Natural killer cell treated with Interleukin-12 subunit alpha and Interleukin-12 subunit beta and Interleukin-15 and Interleukin-18, amount 100 ng/mL, for 72 hours (primary cell): ENCODE measurements around the gene RAB8B. TPM values are rescaled to one million over a fixed set of nuclear protein-coding genes. Genes with fewer than 3 reads are reported as not detected.
"Not testable (repeated sequence)": the region's sequence is repeated elsewhere in the genome, so short reads cannot be mapped to it uniquely, and the experiment has no call there.

Experiments
- ATAC-seq, 2 donors: fragments of 150-1000 bp; cut with Tn5 transposase in 1 of 2; sonication (Bioruptor Pico), chemical (Tn5 transposase) in 1 of 2; 2 replicates each; pipeline ENCODE4 v1.10.0; 2021
- DNase-seq: peaks from one replicate; pipeline ENCODE4 v3.0.0; 2022; ENCODE audit warnings: low spot score
- H3K27ac Mint-ChIP-seq, 2 donors: 1 replicate in 1 of 2; 2 replicates in 1 of 2; pipeline ENCODE4 v1.8.0; 2022; ENCODE audit warnings: mixed read lengths in 2 of 2, mild to moderate bottlenecking in 1 of 2, moderate library complexity in 1 of 2
- H3K27me3 Mint-ChIP-seq, 2 donors: 1 replicate in 1 of 2; 2 replicates in 1 of 2; pipeline ENCODE4 v1.8.0; 2022; ENCODE audit warnings: mixed read lengths in 2 of 2
- H3K36me3 Mint-ChIP-seq: one replicate; pipeline ENCODE4 v1.8.0; 2022; ENCODE audit warnings: mixed read lengths
- H3K4me1 Mint-ChIP-seq, 2 donors: 1 replicate in 1 of 2; 2 replicates in 1 of 2; pipeline ENCODE4 v1.8.0; 2022; ENCODE audit warnings: low read depth in 2 of 2, mixed read lengths in 2 of 2, mild to moderate bottlenecking in 1 of 2
- H3K4me3 Mint-ChIP-seq: one replicate; pipeline ENCODE4 v1.8.0; 2022; ENCODE audit warnings: mixed read lengths
- H3K9me3 Mint-ChIP-seq: 2 replicates; pipeline ENCODE4 v1.8.0; 2022; ENCODE audit warnings: mixed read lengths
- total RNA-seq, 2 donors: library from RNA; stranded (reverse); gene quantifications; one replicate each; pipeline ENCODE4 v1.2.3, GENCODE V29; 2022

RAB8B gene
- total RNA-seq, 2 donors from 2014 or later, result 49.1 to 113 TPM

DNA sequence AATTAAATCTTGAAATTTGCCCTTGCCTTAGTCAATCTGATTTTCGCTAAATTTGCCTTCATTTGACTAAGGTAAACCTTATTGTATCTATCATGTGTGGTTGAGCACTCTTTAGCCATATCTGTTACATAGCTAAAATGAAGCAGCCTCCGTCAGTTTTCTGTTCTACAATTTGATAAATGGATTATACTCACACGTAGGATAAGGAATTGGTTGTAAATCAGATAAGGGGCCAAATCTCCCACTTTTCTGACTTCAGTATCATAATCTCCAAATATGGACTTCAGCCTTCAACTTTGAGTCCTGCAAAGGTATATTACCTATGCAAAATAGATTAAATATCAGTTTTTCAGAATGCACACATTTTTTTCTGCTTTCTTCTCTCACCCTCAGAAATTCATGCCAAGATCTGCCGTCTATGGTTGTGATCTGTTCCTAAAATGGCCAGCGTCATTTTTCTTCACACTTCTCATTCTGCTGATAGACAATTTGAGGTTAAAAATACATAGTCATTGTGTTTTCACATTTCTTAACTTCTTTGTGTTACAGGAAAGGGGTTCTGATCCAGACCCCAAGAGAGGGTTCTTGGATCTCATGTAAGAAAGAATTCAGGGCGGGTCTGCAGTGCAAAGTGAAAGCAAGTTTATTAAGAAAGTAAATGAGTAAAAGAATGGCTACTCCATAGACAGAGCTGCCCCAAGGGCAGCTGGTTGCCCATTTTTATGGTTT, 36.9 kb downstream of the RAB8B start:
- DNase-seq (no peak), ATAC-seq (peak; percentile 40 to 48)
- peaks cover 42 to 65% of the 10 kb centered on the region in 2 donors for H3K4me1 Mint-ChIP-seq
- H3K9me3 Mint-ChIP-seq, result no peaks in the 10 kb centered on the region
- no peaks in the 10 kb centered on the region for H3K27me3 Mint-ChIP-seq
- peaks cover 16% of the 10 kb centered on the region for H3K36me3 Mint-ChIP-seq
- H3K27ac Mint-ChIP-seq, result peak overlapping the region; percentile 79 to 81
- H3K4me3 Mint-ChIP-seq, result peak overlapping the region; percentile 73

DNA sequence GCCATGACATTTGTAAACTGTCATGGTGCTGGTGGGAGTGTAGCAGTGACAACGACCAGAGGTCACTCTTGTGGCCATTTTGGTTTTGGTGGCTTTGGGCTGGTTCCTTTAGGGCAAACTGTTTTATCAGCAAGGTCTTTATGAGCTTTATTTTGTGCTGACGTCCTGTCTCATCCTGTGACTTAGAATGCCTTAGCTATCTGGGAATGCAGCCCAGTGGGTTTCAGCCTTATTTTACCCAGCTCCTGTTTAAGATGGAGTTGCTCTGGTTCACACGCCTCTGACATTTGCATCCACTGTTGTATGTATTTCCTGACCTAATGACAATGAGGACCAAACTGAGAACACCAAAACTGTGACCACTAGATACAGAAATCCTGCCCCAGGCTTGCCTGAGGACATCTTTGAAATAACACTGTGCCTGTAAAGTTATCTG, 37.6 kb downstream of the RAB8B start:
- Mint-ChIP-seq H3K9me3 (no peaks in the 10 kb centered on the region), H3K36me3 (peaks cover 16% of the 10 kb centered on the region), H3K27ac (peak overlapping the region; percentile 79 to 81), H3K27me3 (no peaks in the 10 kb centered on the region), H3K4me3 (peak overlapping the region; percentile 73), H3K4me1 (peaks cover 43 to 65% of the 10 kb centered on the region in 2 donors)
- DNase-seq (no peak), ATAC-seq (no peak)

DNA sequence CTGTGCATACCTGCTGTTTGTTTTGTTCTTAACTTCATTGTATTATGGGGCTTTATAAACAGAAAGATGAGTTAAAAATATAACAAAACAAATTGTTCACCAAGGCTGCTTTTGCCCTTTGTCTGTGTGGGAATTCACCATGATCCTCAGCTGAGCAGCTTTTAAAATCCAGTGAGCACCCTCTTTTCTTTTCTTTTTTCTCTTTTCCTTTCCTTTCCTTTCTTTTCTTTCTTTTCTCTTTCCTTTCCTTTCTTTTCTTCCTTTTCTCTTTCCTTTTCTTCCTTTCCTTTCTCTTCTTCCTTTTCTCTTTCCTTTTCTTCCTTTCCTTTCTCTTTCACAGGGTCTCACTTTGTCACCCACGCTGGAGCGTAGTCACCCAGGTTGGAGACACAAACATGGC, 38.3 kb downstream of the RAB8B start:
- no peak for DNase-seq
- H3K27ac Mint-ChIP-seq, result peak overlapping the region; percentile 79 to 81
- no peaks in the 10 kb centered on the region for H3K9me3 Mint-ChIP-seq
- ATAC-seq, result no peak
- H3K27me3 Mint-ChIP-seq, result no peaks in the 10 kb centered on the region
- H3K4me3 Mint-ChIP-seq, result peak overlapping the region; percentile 73
- peaks cover 16% of the 10 kb centered on the region for H3K36me3 Mint-ChIP-seq
- peaks cover 40 to 66% of the 10 kb centered on the region in 2 donors for H3K4me1 Mint-ChIP-seq

DNA sequence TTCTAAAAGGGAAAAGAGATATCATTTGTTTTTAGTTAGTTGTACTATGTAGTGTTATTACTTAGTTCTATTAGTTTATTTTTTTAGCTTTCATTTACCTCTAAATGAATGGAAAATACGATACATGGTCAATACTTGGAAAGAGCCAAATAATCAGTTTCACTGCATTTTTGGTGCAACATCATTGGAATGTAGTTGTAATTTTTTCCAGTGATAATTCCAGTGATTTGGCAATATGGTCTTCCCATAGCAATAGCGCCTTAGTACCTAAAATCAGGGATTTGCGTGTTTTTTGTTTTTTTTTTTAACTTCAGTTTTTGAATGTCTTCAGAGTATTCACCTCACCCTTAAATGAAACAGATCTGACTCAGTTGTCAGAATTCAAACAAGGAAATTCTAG, 41.8 kb downstream of the RAB8B start:
- Mint-ChIP-seq H3K27ac (peak overlapping the region; percentile 85 to 92), H3K4me1 (peaks cover 52 to 81% of the 10 kb centered on the region in 2 donors), H3K27me3 (no peaks in the 10 kb centered on the region), H3K9me3 (no peaks in the 10 kb centered on the region), H3K4me3 (peak overlapping the region; percentile 75), H3K36me3 (peaks cover 15% of the 10 kb centered on the region)
- ATAC-seq, result no peak
- no peak for DNase-seq

DNA sequence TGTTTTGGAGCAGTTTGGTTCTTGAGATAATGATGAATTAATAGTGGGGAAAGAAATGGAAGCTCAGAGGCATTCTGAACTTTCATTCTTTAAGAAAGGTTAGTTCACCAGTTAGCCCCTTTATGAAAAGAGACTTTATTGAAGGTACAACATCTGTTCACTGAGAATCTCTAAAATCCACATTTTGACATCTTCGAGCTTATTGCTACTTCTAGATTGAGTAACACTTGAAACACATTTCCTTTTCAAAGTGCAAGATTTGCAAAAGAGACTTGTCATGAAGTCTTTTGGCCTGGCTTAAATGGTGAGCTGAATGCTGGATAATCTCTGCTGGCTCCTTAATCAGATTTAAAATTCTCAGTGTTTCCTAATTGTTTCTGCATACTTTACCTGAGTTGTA, 42.3 kb downstream of the RAB8B start:
- ATAC-seq, result peak in 1 of 2 donors; percentile 45
- no peak for DNase-seq
- peaks cover 10% of the 10 kb centered on the region for H3K36me3 Mint-ChIP-seq
- peaks cover 49 to 80% of the 10 kb centered on the region in 2 donors for H3K4me1 Mint-ChIP-seq
- no peaks in the 10 kb centered on the region for H3K9me3 Mint-ChIP-seq
- H3K27me3 Mint-ChIP-seq, result no peaks in the 10 kb centered on the region
- peak overlapping the region; percentile 85 to 92 for H3K27ac Mint-ChIP-seq
- peak overlapping the region; percentile 75 for H3K4me3 Mint-ChIP-seq

DNA sequence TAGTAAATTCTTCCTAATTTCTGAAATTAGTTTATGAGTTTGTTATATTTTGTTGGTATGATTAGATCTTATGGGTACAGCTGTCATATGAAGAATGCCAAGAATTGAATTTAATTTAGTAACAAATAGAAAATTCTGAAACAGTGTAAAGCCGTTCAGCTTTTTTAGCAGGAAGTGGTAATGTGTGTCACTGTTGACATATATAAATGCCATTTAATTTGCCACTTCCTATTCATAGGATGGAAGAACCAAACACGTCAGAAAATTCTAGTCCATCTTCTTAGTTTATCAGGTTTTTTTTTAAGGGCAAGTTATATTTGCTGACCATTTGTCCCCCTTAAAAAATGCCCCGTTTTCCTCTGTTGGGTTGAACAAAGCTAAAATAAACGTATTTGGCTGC, 43.0 kb downstream of the RAB8B start:
- peak; percentile 64 to 78 for ATAC-seq
- Mint-ChIP-seq H3K27ac (peak overlapping the region; percentile 85 to 92), H3K4me1 (peaks cover 51 to 81% of the 10 kb centered on the region in 2 donors), H3K27me3 (no peaks in the 10 kb centered on the region), H3K4me3 (peak overlapping the region; percentile 75), H3K9me3 (no peaks in the 10 kb centered on the region), H3K36me3 (peaks cover 17% of the 10 kb centered on the region)
- DNase-seq, result no peak

DNA sequence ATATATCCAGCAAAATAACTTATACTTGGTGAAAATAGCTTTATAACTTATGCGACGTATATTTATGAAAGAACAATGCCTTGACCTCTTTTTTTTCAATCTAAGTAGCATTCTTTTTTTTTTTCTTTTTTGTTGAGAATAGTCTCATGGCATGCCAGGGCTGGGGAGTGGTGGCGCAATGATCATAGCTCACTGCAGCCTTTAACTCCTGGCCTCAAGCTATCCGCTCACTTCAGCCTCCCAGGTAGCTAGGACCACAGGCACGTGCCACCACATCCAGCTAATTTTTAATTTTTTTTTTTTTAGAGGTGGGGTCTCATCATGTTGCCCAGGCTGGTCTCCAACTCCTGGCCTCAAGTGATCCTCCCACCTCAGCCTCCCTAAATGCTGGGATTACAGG, 43.5 kb downstream of the RAB8B start:
- H3K27ac Mint-ChIP-seq, result peak overlapping the region; percentile 85 to 92
- DNase-seq, result no peak
- peak overlapping the region; percentile 75 for H3K4me3 Mint-ChIP-seq
- ATAC-seq, result no peak
- no peaks in the 10 kb centered on the region for H3K9me3 Mint-ChIP-seq
- H3K36me3 Mint-ChIP-seq, result peaks cover 12% of the 10 kb centered on the region
- H3K4me1 Mint-ChIP-seq, result peaks cover 52 to 81% of the 10 kb centered on the region in 2 donors
- H3K27me3 Mint-ChIP-seq, result no peaks in the 10 kb centered on the region

DNA sequence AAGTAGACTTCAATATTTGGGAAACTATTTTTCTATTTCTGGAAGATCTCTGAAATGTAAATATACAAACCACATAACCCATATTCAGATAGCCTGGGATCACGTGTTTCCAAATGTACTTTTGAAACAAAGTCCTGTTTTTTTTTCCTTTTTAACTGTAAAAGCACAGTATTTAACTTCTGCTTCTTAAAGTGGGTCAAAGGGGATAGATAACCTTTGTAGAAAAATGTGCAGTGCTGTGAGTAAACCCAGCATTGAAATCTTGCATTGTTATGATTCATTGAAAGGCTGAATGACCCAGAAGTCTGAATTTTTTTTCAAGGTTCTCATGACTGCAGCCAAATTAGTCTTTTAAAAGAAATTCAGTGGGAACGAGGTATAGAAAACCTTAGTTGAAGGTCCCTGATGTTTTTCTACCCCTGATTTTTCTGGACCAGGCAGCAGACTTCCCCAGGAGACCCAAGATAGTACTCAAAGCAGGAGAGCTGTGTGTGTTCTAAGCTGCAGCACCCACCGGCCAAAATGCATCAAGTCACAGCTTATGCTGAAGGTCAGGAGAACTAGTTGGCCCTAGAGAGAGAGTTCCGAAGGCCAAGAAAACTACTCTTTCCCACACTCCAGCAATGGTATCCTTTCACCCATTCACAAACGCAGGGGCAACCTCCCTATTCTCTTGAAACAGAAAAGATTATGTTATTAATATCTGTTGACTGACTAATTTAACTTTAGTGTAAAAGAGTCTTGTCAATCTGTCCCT, 44.4 kb downstream of the RAB8B start:
- Mint-ChIP-seq H3K27ac (peak overlapping the region; percentile 85 to 92), H3K4me3 (peak overlapping the region; percentile 75), H3K4me1 (peaks cover 54 to 81% of the 10 kb centered on the region in 2 donors), H3K36me3 (peaks cover 6% of the 10 kb centered on the region), H3K27me3 (no peaks in the 10 kb centered on the region), H3K9me3 (no peaks in the 10 kb centered on the region)
- DNase-seq, result no peak
- peak in 1 of 2 donors; percentile 50 for ATAC-seq

DNA sequence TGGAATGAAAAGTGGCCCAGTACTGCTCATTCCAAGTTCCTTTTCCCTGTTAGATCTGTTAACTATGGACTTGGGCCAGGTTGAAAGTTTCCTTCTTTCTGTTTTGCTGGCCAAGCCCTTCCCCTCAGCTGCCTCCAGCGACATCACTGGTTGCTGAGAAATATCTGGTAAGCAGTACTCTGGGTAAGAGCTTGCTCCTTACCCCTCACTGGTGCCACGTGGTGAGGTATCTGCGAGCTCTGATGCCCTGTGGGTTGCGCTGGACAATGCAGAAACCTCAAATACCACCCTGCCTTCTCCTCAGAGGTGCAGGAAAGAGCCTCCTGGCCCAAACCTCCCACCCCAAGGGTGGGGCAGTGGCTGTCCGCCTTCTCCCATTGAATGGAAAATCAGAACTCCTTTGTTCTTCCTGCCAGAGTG, 45.1 kb downstream of the RAB8B start:
- Mint-ChIP-seq H3K4me3 (peak overlapping the region; percentile 75), H3K27me3 (no peaks in the 10 kb centered on the region), H3K36me3 (peaks cover 6% of the 10 kb centered on the region), H3K9me3 (no peaks in the 10 kb centered on the region), H3K4me1 (peaks cover 54 to 78% of the 10 kb centered on the region in 2 donors), H3K27ac (peak overlapping the region; percentile 85 to 92)
- ATAC-seq (peak; percentile 58 to 62), DNase-seq (no peak)

DNA sequence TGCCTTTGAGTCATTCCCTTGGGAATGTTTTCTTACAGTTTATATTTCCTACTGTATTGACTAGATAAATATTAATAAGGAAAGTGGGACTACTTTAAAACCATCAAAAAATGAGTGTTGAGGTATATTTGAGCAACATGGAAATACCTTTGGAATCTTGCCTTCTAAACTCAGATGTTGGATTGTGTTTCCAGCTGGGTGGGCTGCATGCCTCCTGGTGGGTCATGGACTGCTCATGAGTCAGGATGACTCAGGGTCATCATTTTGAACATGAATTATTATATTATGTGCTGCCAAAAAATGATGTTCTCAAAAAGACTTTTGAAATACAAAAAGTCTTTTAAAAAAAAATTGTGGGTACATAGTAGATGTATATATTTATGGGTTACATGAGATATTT, 46.9 kb downstream of the RAB8B start:
- Mint-ChIP-seq H3K27me3 (no peaks in the 10 kb centered on the region), H3K9me3 (no peaks in the 10 kb centered on the region), H3K36me3 (peaks cover 6% of the 10 kb centered on the region), H3K4me1 (peaks cover 54 to 80% of the 10 kb centered on the region in 2 donors), H3K4me3 (no peak overlapping the region), H3K27ac (peak overlapping the region in 1 of 2 donors; percentile 50)
- no peak for DNase-seq
- no peak for ATAC-seq

DNA sequence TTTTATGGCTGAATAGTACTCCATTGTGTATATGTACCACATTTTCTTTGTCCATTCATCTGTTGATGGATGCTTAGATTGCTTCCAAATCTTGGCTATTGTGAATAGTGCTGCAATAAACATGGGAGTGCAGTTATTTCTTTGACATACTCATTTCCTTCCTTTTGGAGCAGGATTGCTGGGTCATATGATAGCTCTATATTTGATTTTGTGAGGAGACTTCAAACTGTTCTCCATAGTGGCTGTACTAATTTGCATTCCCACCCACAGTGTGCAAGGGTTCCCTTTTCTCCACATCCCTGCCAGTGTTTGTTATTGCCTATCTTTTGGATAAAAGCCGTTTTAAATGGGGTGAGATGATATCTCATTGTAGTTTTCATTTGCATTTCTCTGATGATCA, 47.7 kb downstream of the RAB8B start:
- not testable (repeated sequence) for H3K36me3 Mint-ChIP-seq, H3K4me3 Mint-ChIP-seq, H3K27me3 Mint-ChIP-seq, DNase-seq, ATAC-seq, H3K9me3 Mint-ChIP-seq
- H3K4me1 Mint-ChIP-seq, result peaks cover 53 to 72% of the 10 kb centered on the region in 2 donors
- H3K27ac Mint-ChIP-seq, result peak overlapping the region; percentile 7 to 63

DNA sequence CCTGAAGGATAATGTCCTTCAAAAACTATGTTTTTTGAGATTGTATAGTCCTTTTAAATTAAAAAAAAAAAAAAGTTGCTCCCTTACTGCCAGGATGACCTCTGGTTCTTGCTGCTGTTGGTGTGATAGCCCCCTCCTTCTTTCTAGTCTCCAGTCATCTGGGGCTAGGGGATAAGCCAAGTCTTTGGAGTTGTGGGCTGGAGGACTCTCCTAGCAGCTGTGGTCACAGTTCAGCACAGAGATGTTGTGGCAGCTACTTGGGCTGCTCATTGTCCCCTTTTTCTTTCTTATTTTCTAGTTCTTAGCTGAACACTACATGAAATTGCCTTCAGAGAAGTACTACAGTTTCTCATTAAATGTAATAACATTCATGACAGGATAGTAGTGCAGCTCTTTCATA, 48.8 kb downstream of the RAB8B start:
- H3K4me3 Mint-ChIP-seq, result no peak overlapping the region
- peaks cover 8% of the 10 kb centered on the region for H3K36me3 Mint-ChIP-seq
- peak in 1 of 2 donors; percentile 12 for ATAC-seq
- no peak for DNase-seq
- H3K27ac Mint-ChIP-seq, result peak overlapping the region; percentile 7 to 63
- H3K4me1 Mint-ChIP-seq, result peaks cover 57 to 64% of the 10 kb centered on the region in 2 donors
- no peaks in the 10 kb centered on the region for H3K27me3 Mint-ChIP-seq
- H3K9me3 Mint-ChIP-seq, result no peaks in the 10 kb centered on the region

DNA sequence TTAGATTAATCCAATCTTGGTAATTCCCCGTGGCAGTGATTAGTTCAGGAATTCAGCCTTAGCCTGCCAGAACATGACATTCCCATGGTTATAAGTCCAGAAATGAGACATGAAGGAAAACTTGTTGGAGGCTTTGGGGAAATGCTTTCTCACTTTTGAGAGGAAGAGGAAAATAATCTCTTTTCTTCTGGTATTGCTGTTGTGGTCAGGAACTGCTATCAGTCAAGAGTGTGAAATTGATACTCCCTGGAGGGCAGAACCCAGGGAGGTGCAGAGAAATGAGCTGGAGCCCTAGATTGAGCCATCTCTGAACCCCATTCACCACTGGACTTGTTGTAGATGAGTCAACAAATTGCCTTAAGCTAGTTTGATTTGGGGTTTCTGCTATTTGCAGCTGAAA, 49.4 kb downstream of the RAB8B start:
- ATAC-seq (peak; percentile 94 to 95), DNase-seq (no peak)
- Mint-ChIP-seq H3K4me3 (peak overlapping the region; percentile 63), H3K27me3 (no peaks in the 10 kb centered on the region), H3K9me3 (no peaks in the 10 kb centered on the region), H3K27ac (peak overlapping the region; percentile 7 to 63), H3K36me3 (peaks cover 14% of the 10 kb centered on the region), H3K4me1 (peaks cover 62 to 64% of the 10 kb centered on the region in 2 donors)

DNA sequence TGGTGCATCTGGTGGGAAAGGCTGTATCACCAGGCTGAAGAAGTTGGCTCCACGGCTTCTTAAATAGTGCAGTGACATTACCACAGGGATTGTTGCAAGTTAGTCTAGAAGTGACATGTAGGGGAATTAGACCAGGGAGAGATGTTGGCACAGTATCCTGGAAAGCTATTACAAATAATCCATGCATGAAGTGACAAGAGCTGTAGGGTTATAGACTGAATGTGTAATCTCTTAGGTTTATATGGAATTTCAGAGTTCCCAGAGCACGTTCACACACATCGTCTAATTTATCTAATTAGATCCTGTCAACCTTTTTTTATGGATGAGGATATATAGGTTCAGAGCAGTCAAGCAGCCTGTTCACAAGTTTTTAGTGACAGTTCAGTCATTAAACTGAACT, 50.7 kb downstream of the RAB8B start:
- no peaks in the 10 kb centered on the region for H3K9me3 Mint-ChIP-seq
- H3K4me1 Mint-ChIP-seq, result peaks cover 62 to 64% of the 10 kb centered on the region in 2 donors
- H3K36me3 Mint-ChIP-seq, result peaks cover 14% of the 10 kb centered on the region

More for the DNA sequence above, 50.7 kb downstream of the RAB8B start:
- Mint-ChIP-seq H3K4me3 (peak overlapping the region; percentile 10), H3K27me3 (no peaks in the 10 kb centered on the region), H3K27ac (peak overlapping the region in 1 of 2 donors; percentile 3)
- no peak for ATAC-seq
- DNase-seq, result no peak
